Measurements from ENCODE around the gene MRPL4. TPM values are rescaled to one million over a fixed set of nuclear protein-coding genes. Genes with fewer than 3 reads are reported as not detected.

Gene MRPL4
- total and polyA plus RNA-seq, 10 of the 15 experiments (the other 5 are each of a cell fraction or from before 2014, with no cell fraction given): 0.79 to 221 (median 112) TPM

- TF ChIP-seq, protein P1, sequence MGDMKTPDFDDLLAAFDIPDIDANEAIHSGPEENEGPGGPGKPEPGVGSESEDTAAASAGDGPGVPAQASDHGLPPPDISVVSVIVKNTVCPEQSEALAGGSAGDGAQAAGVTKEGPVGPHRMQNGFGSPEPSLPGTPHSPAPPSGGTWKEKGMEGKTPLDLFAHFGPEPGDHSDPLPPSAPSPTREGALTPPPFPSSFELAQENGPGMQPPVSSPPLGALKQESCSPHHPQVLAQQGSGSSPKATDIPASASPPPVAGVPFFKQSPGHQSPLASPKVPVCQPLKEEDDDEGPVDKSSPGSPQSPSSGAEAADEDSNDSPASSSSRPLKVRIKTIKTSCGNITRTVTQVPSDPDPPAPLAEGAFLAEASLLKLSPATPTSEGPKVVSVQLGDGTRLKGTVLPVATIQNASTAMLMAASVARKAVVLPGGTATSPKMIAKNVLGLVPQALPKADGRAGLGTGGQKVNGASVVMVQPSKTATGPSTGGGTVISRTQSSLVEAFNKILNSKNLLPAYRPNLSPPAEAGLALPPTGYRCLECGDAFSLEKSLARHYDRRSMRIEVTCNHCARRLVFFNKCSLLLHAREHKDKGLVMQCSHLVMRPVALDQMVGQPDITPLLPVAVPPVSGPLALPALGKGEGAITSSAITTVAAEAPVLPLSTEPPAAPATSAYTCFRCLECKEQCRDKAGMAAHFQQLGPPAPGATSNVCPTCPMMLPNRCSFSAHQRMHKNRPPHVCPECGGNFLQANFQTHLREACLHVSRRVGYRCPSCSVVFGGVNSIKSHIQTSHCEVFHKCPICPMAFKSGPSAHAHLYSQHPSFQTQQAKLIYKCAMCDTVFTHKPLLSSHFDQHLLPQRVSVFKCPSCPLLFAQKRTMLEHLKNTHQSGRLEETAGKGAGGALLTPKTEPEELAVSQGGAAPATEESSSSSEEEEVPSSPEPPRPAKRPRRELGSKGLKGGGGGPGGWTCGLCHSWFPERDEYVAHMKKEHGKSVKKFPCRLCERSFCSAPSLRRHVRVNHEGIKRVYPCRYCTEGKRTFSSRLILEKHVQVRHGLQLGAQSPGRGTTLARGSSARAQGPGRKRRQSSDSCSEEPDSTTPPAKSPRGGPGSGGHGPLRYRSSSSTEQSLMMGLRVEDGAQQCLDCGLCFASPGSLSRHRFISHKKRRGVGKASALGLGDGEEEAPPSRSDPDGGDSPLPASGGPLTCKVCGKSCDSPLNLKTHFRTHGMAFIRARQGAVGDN (IDR thresholded peaks at IDR 0.05): no peak
- TF ChIP-seq POLR2A (IDR thresholded peaks at IDR 0.05; ENCODE audit: low read depth, low read length) (peak; percentile 71), CREB1 (IDR thresholded peaks at IDR 0.05; ENCODE audit: low read depth) (no peak), EED (IDR thresholded peaks at IDR 0.05; ENCODE audit: low read depth) (no peak), ZNF217 (IDR thresholded peaks at IDR 0.05) (0 out of 2 replicates have a peak, but pooled peaks have one; percentile 44), MAX (IDR thresholded peaks at IDR 0.05; ENCODE audit: low read depth, low read length) (no peak; the same call in 1 of the 2 replicates), SREBF1 (IDR thresholded peaks at IDR 0.05; ENCODE audit: low read length) (no peak), HDGF (IDR thresholded peaks at IDR 0.05) (no peak; the same call in 1 of the 2 replicates), CHD4 (IDR thresholded peaks at IDR 0.05) (no peak), RBBP5 (conservative IDR thresholded peaks at IDR 0.05) (no peak), BCLAF1 (IDR thresholded peaks at IDR 0.05) (no peak), ATF2 (IDR thresholded peaks at IDR 0.05; ENCODE audit: low read length) (no peak), CHD2 (IDR thresholded peaks at IDR 0.05; ENCODE audit: borderline replicate concordance, low read depth, low read length) (0 out of 2 replicates have a peak, but pooled peaks have one; percentile 31), RB1 (IDR thresholded peaks at IDR 0.05; ENCODE audit: borderline replicate concordance) (no peak; the same call in 1 of the 2 replicates), KLF5 (IDR thresholded peaks at IDR 0.05; ENCODE audit: partially characterized antibody) (no peak), ESRRA (IDR thresholded peaks at IDR 0.05; ENCODE audit: low read length) (no peak), RAD21 (IDR thresholded peaks at IDR 0.05; ENCODE audit: insufficient read depth, low read depth, low read length) (no peak), RUNX3 (IDR thresholded peaks at IDR 0.05; ENCODE audit: low read length) (no peak; the same call in 1 of the 2 replicates), MYC (IDR thresholded peaks at IDR 0.05; ENCODE audit: insufficient read depth, insufficient read length, insufficient replicate concordance, low read length, severe bottlenecking) (no peak), TCF12 (IDR thresholded peaks at IDR 0.05; ENCODE audit: low read depth, low read length) (no peak), SIX5 (IDR thresholded peaks at IDR 0.05; ENCODE audit: low read depth, low read length, severe bottlenecking) (no peak), NBN (IDR thresholded peaks at IDR 0.05) (0 out of 2 replicates have a peak, but pooled peaks have one; percentile 44), NFIC (IDR thresholded peaks at IDR 0.05; ENCODE audit: low read depth, low read length) (no peak), JUND (IDR thresholded peaks at IDR 0.05; ENCODE audit: low read depth, low read length) (0 out of 2 replicates have a peak, but pooled peaks have one; percentile 49)
These were observed 21.7 kb upstream of the MRPL4 start (continued) for GRCh38 chr19:10230173-10230860.

Data from GM12878 (cell line).